IMR-90 (cell line): ENCODE results near the gene FAAH2.

ENCODE experiments used
- RAD21 ChIP-seq: IDR thresholded peaks from 2 replicates; pipeline ENCODE4 v1.6.1; 2012; ENCODE audit warnings: low read length, improper control_type of control experiment
- TF ChIP-seq, protein P1 (sequence below): conservative IDR thresholded peaks from 2 replicates; pipeline ENCODE4 v1.5.1; 2012; ENCODE audit warnings: mild to moderate bottlenecking, low read depth, low read length, improper control_type of control experiment
- TF ChIP-seq, protein P2 (sequence below): fragments of 150-350 bp; IDR thresholded peaks from 2 replicates; pipeline ENCODE4 v1.6.1; 2017; ENCODE audit warnings: mild to moderate bottlenecking, antibody characterized with exemption, low read length, low read depth

DNA sequence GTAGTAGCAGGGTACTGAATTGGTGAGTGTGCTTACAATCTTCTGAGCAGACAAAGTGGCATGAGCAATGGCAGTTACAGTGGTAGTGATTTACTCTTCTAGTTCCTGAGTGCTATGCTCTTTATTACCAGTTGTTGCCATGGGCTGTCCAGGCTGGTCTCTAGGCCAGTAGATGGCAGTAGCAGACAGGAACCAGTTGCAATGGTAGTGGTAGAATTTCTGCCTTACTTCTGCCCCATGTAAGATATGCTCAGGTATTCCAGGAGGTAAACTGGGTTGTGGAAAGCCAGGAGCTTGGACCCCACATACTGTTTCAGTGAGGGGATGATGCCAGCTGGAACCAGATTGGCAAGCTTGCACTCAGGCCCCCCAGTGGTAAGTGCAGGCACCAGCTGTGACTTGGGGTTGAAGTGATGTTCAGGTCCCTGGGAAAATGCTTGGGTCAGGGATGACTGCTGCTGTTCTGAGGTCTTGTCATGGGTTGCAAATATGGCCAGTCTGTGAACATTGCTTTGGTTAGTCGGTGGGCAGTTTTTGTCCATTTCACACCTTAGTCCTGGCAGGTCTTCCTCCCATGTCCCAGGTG, 242.3 kb downstream of the FAAH2 start:
- TF ChIP-seq, protein P1, sequence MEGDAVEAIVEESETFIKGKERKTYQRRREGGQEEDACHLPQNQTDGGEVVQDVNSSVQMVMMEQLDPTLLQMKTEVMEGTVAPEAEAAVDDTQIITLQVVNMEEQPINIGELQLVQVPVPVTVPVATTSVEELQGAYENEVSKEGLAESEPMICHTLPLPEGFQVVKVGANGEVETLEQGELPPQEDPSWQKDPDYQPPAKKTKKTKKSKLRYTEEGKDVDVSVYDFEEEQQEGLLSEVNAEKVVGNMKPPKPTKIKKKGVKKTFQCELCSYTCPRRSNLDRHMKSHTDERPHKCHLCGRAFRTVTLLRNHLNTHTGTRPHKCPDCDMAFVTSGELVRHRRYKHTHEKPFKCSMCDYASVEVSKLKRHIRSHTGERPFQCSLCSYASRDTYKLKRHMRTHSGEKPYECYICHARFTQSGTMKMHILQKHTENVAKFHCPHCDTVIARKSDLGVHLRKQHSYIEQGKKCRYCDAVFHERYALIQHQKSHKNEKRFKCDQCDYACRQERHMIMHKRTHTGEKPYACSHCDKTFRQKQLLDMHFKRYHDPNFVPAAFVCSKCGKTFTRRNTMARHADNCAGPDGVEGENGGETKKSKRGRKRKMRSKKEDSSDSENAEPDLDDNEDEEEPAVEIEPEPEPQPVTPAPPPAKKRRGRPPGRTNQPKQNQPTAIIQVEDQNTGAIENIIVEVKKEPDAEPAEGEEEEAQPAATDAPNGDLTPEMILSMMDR: 0 out of 2 replicates have a peak, but pooled peaks have one; percentile 16
- TF ChIP-seq, protein P2, sequence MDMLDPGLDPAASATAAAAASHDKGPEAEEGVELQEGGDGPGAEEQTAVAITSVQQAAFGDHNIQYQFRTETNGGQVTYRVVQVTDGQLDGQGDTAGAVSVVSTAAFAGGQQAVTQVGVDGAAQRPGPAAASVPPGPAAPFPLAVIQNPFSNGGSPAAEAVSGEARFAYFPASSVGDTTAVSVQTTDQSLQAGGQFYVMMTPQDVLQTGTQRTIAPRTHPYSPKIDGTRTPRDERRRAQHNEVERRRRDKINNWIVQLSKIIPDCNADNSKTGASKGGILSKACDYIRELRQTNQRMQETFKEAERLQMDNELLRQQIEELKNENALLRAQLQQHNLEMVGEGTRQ: no peak
- no peak for TF ChIP-seq RAD21
